ENCODE measurements around the gene MAST4. TPM values are rescaled to one million over a fixed set of nuclear protein-coding genes. Genes with fewer than 3 reads are reported as not detected.
"Not testable (repeated sequence)": the region's sequence is repeated elsewhere in the genome, so short reads cannot be mapped to it uniquely, and the experiment has no call there.

Gene MAST4
- total RNA-seq, 1 donor from 2014 or later, result 19.1 TPM

- no peak overlapping the region for H3K4me3 ChIP-seq (ENCODE audit: low read depth, low read length)
- no peaks in the 10 kb centered on the region for H3K36me3 ChIP-seq (ENCODE audit: control insufficient read depth, insufficient read depth, low read length)
- no peak for DNase-seq (ENCODE audit: low read depth)
- H3K27me3 ChIP-seq (ENCODE audit: control insufficient read depth, insufficient read depth, low read length), result no peaks in the 10 kb centered on the region
- peak; percentile 38 for TF ChIP-seq CTCF (IDR thresholded peaks at IDR 0.05; ENCODE audit: insufficient read depth, low read length, poor library complexity, severe bottlenecking)
Observed at GRCh38 chr5:66742083-66742895, 146.1 kb downstream of the MAST4 start.

GRCh38 chr5:66742896-66743247 lies 146.7 kb downstream of the MAST4 start:
- Histone ChIP-seq H3K36me3 (ENCODE audit: control insufficient read depth, insufficient read depth, low read length) (no peaks in the 10 kb centered on the region), H3K4me3 (ENCODE audit: low read depth, low read length) (no peak overlapping the region), H3K27me3 (ENCODE audit: control insufficient read depth, insufficient read depth, low read length) (no peaks in the 10 kb centered on the region)
- no peak for DNase-seq (ENCODE audit: low read depth)
- TF ChIP-seq CTCF (IDR thresholded peaks at IDR 0.05; ENCODE audit: insufficient read depth, low read length, poor library complexity, severe bottlenecking), result no peak

GRCh38 chr5:66743344-66743743 lies 147.2 kb downstream of the MAST4 start:
- Histone ChIP-seq H3K36me3 (ENCODE audit: control insufficient read depth, insufficient read depth, low read length) (no peaks in the 10 kb centered on the region), H3K4me3 (ENCODE audit: low read depth, low read length) (no peak overlapping the region), H3K27me3 (ENCODE audit: control insufficient read depth, insufficient read depth, low read length) (no peaks in the 10 kb centered on the region)
- no peak for TF ChIP-seq CTCF (IDR thresholded peaks at IDR 0.05; ENCODE audit: insufficient read depth, low read length, poor library complexity, severe bottlenecking)
- no peak for DNase-seq (ENCODE audit: low read depth)

GRCh38 chr5:66744040-66744439 lies 147.8 kb downstream of the MAST4 start:
- no peak for DNase-seq (ENCODE audit: low read depth)
- no peaks in the 10 kb centered on the region for H3K36me3 ChIP-seq (ENCODE audit: control insufficient read depth, insufficient read depth, low read length)
- H3K27me3 ChIP-seq (ENCODE audit: control insufficient read depth, insufficient read depth, low read length), result no peaks in the 10 kb centered on the region
- TF ChIP-seq CTCF (IDR thresholded peaks at IDR 0.05; ENCODE audit: insufficient read depth, low read length, poor library complexity, severe bottlenecking), result no peak
- H3K4me3 ChIP-seq (ENCODE audit: low read depth, low read length), result no peak overlapping the region

GRCh38 chr5:66745297-66745696 lies 149.1 kb downstream of the MAST4 start:
- no peak for DNase-seq (ENCODE audit: low read depth)
- Histone ChIP-seq H3K36me3 (ENCODE audit: control insufficient read depth, insufficient read depth, low read length) (no peaks in the 10 kb centered on the region), H3K4me3 (ENCODE audit: low read depth, low read length) (no peak overlapping the region), H3K27me3 (ENCODE audit: control insufficient read depth, insufficient read depth, low read length) (no peaks in the 10 kb centered on the region)
- no peak for TF ChIP-seq CTCF (IDR thresholded peaks at IDR 0.05; ENCODE audit: insufficient read depth, low read length, poor library complexity, severe bottlenecking)

GRCh38 chr5:66747607-66748006 lies 151.4 kb downstream of the MAST4 start:
- Histone ChIP-seq H3K36me3 (ENCODE audit: control insufficient read depth, insufficient read depth, low read length) (no peaks in the 10 kb centered on the region), H3K4me3 (ENCODE audit: low read depth, low read length) (no peak overlapping the region), H3K27me3 (ENCODE audit: control insufficient read depth, insufficient read depth, low read length) (no peaks in the 10 kb centered on the region)
- no peak for DNase-seq (ENCODE audit: low read depth)
- no peak for TF ChIP-seq CTCF (IDR thresholded peaks at IDR 0.05; ENCODE audit: insufficient read depth, low read length, poor library complexity, severe bottlenecking)

- not testable (repeated sequence) for H3K4me3 ChIP-seq (ENCODE audit: low read depth, low read length); H3K27me3 ChIP-seq (ENCODE audit: control insufficient read depth, insufficient read depth, low read length); DNase-seq (ENCODE audit: low read depth); H3K36me3 ChIP-seq (ENCODE audit: control insufficient read depth, insufficient read depth, low read length)
Observed at GRCh38 chr5:66752668-66753067, 156.5 kb downstream of the MAST4 start.

Measured in kidney epithelial cell (primary cell).